Nephron progenitor cell (in vitro differentiated cells): Measurements from ENCODE around the gene CTNNA2.

Experiments
- DNase-seq: peaks from one replicate; pipeline ENCODE4 v3.0.0; 2021
- H3K27ac Mint-ChIP-seq: 2 replicates; pipeline ENCODE4 v1.8.0; 2021; ENCODE audit warnings: mild to moderate bottlenecking, moderate library complexity, mixed read lengths
- H3K27me3 Mint-ChIP-seq: 2 replicates; pipeline ENCODE4 v1.8.0; 2021; ENCODE audit warnings: mild to moderate bottlenecking, low read depth, mixed read lengths; ENCODE audit not compliant: poor library complexity
- H3K36me3 Mint-ChIP-seq: 2 replicates; pipeline ENCODE4 v1.8.0; 2021; ENCODE audit warnings: low read depth, mixed read lengths
- H3K4me1 Mint-ChIP-seq: 2 replicates; pipeline ENCODE4 v1.8.0; 2021; ENCODE audit warnings: mixed read lengths
- H3K4me3 Mint-ChIP-seq: 2 replicates; pipeline ENCODE4 v1.8.0; 2021; ENCODE audit warnings: mild to moderate bottlenecking, moderate library complexity, mixed read lengths
- H3K9me3 Mint-ChIP-seq: 2 replicates; pipeline ENCODE4 v1.8.0; 2021; ENCODE audit warnings: mild to moderate bottlenecking, moderate library complexity, mixed read lengths
- TF ChIP-seq, protein P1 (sequence below): fragments of 200-600 bp; sonication (generic); IDR thresholded peaks from 2 replicates; pipeline ENCODE4 v1.5.0; 2021; ENCODE audit warnings: antibody characterized with exemption

Gene CTNNA2

DNA sequence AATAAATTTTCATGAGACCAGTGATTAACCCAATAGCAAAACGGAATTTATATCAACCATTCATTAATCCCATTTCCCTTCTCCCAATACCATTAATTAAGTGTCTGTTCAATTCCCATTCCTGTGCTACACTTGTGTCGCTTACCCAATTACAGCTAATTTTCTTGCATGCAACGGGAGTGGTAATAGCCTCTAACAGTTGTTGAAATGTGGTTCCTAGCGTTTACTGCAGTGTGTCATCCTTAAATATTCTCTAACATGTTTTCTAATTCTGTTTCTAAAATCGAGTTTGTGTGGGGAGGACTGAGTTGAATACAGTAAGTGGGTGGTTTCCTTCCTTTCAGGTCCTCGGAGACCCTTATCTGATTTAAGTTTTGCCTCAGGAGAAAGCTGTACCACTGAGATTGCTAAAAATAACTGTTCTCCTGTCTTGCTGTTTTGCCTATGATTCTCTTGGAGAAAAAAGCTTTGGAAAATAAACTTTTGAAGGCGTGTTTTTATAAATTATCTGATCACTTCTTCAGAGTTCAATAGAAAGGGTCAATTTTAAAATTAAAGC is 851.0 kb downstream of the CTNNA2 start:
- H3K4me1 Mint-ChIP-seq: peaks cover 52% of the 10 kb centered on the region
- peaks cover 4% of the 10 kb centered on the region for H3K9me3 Mint-ChIP-seq
- TF ChIP-seq, protein P1, sequence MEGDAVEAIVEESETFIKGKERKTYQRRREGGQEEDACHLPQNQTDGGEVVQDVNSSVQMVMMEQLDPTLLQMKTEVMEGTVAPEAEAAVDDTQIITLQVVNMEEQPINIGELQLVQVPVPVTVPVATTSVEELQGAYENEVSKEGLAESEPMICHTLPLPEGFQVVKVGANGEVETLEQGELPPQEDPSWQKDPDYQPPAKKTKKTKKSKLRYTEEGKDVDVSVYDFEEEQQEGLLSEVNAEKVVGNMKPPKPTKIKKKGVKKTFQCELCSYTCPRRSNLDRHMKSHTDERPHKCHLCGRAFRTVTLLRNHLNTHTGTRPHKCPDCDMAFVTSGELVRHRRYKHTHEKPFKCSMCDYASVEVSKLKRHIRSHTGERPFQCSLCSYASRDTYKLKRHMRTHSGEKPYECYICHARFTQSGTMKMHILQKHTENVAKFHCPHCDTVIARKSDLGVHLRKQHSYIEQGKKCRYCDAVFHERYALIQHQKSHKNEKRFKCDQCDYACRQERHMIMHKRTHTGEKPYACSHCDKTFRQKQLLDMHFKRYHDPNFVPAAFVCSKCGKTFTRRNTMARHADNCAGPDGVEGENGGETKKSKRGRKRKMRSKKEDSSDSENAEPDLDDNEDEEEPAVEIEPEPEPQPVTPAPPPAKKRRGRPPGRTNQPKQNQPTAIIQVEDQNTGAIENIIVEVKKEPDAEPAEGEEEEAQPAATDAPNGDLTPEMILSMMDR: no peak
- peak overlapping the region; percentile 50 for H3K27ac Mint-ChIP-seq
- DNase-seq: no peak
- peaks cover 6% of the 10 kb centered on the region for H3K27me3 Mint-ChIP-seq
- H3K36me3 Mint-ChIP-seq: peaks cover 5% of the 10 kb centered on the region
- no peak overlapping the region for H3K4me3 Mint-ChIP-seq

DNA sequence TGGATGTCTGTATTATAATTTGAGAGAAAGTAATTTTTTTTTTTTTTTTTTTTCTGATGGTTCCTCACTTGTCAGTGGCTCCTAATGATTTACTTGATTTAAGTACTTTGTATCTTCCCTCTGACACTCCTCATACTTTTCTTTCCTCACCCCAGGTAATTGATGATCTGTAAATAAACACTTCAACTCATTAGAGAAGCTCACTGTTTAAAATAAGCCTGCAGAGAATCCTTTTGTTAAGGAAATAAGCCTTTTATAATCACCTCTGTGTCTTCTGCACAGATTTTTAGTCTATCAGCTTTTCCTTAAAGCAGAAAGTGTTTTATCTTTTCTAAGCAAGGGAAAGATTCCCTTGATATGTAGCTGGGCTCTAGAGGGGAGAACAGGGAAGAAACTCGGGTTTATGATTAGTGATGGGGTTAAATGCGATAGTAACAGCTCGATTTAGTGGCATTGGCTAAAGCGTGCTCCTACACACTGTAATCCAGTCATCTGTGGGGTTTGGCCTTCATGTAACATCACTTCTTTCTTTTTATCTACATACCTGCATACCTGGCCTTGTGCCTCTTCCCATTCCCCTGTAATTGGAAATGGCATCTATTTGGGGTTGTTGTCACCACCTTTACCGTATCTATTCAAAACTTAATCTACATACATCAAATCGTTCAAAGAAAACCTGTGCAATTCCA is 851.8 kb downstream of the CTNNA2 start:
- Mint-ChIP-seq H3K27me3 (peaks cover 5% of the 10 kb centered on the region), H3K4me3 (peak overlapping the region; percentile 41), H3K9me3 (no peaks in the 10 kb centered on the region), H3K36me3 (peaks cover under 1% of the 10 kb centered on the region), H3K27ac (no peak overlapping the region), H3K4me1 (peaks cover 52% of the 10 kb centered on the region)
- no peak for DNase-seq
- TF ChIP-seq, protein P1: no peak

DNA sequence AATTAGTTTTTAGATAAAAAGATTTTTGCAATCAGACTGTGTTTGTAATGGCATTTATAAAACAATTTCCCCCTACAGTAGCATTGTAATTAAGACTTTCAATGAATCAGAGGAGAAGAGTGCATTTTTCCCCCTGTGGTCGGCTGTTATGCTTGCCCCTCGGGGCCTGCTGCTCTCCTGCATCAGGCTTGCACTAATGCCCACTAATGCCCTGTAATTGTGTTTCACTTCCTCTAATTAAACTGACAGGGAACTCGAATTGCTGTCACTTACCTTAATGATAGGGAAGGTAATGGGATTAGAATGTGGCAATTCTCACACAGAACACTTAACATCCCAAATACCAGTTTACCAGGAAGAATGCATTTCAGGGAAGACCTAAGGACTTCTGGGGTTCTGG is 852.9 kb downstream of the CTNNA2 start:
- DNase-seq: no peak
- Mint-ChIP-seq H3K36me3 (no peaks in the 10 kb centered on the region), H3K9me3 (no peaks in the 10 kb centered on the region), H3K4me1 (peaks cover 52% of the 10 kb centered on the region), H3K4me3 (no peak overlapping the region), H3K27me3 (peaks cover 5% of the 10 kb centered on the region), H3K27ac (no peak overlapping the region)
- TF ChIP-seq, protein P1: no peak

DNA sequence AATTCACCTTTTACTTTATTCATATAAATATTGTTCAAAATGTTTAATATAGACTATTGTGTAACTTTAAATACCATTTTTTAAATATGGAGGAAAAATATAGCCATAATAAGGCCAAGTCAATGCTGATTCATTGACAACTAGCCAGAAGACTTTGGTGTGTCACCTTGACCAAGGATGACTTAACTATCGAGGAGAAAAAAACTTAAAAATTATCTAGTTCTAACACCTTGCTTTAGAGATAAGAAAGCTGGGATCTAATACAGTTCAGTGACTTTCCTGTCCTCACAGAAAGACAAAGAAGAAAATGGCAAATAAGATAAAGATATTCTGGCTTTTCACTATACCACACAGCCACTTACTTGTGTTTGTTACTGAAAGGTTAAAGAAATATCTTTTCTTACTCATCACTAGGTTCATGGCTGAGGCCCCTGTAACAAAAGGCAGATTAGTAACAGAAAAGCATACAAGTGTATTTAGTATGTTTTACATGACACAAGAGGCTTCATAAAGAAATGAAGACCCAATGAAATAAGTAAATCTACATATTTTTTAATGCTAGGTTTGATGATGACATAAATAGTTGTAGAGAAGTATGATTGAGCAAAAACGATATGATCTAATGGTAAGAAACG is 857.6 kb downstream of the CTNNA2 start:
- no peak for DNase-seq
- peaks cover 15% of the 10 kb centered on the region for H3K4me1 Mint-ChIP-seq
- peaks cover 5% of the 10 kb centered on the region for H3K27me3 Mint-ChIP-seq
- no peak overlapping the region for H3K4me3 Mint-ChIP-seq
- TF ChIP-seq, protein P1: no peak
- H3K36me3 Mint-ChIP-seq: no peaks in the 10 kb centered on the region
- H3K27ac Mint-ChIP-seq: no peak overlapping the region
- no peaks in the 10 kb centered on the region for H3K9me3 Mint-ChIP-seq

DNA sequence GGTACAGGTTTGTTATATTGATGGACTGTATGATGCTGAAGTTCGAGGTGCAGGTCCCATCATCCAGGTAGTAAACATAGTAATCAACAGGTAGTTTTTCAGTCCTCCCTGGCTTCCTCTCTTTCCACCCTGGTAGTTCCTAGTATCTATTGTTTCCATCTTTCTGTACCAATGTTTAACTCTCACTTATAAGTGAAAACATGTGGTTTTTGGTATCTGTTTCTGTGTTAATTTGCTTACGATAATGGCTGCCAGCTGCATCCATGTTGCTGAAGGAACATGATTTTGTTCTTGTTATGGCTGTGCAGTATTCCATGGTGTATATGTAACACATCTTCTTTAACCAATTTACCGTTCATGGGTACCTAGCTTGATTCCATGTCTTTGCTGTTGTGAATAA is 861.3 kb downstream of the CTNNA2 start:
- H3K4me1 Mint-ChIP-seq: no peaks in the 10 kb centered on the region
- no peaks in the 10 kb centered on the region for H3K36me3 Mint-ChIP-seq
- DNase-seq: no peak
- H3K9me3 Mint-ChIP-seq: no peaks in the 10 kb centered on the region
- H3K4me3 Mint-ChIP-seq: no peak overlapping the region
- no peaks in the 10 kb centered on the region for H3K27me3 Mint-ChIP-seq
- H3K27ac Mint-ChIP-seq: no peak overlapping the region
- TF ChIP-seq, protein P1: no peak
